Smooth muscle cell of the brain vasculature (primary cell): ENCODE measurements around the gene KICS2.
"Not testable (repeated sequence)": the region's sequence is repeated elsewhere in the genome, so short reads cannot be mapped to it uniquely, and the experiment has no call there.

Source experiments
- DNase-seq: peaks from one replicate; pipeline ENCODE4 v3.0.0-alpha.2; 2012; ENCODE audit warnings: low read depth, low spot score

KICS2 gene

GRCh38 chr12:64216239-64216638 lies 5.9 kb downstream of the KICS2 start:
- DNase-seq = no peak

DNA sequence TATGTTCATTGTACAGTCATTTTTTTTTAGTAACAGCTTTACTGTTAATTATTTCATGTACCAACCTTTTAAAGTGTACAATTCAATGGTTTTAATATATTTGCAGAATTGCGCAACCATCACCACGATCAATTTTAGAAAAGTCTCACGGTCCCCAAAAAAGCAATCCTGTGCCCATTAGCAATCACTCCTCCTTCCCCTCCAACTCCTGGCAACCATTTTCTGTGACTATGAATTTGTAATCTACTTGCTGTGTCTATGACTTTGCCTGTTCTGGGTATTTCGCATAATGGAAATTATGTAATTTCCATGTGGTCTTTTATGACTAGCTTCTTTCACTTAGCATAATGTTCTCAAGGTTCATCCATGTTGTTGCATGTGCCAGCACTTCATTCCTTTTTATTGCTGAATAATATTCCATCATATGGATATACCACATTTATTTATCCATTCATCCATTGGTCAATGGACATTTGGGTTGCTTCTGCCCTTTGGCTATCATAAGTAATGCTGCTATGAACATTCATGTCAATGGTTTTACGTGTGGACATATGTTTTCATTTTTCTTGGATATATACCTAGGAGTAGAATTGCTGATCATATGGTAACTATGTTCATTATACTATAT lies 9.9 kb downstream of the KICS2 start:
- no peak for DNase-seq

GRCh38 chr12:64207453-64207852 lies 14.6 kb downstream of the KICS2 start:
- DNase-seq = no peak

DNA sequence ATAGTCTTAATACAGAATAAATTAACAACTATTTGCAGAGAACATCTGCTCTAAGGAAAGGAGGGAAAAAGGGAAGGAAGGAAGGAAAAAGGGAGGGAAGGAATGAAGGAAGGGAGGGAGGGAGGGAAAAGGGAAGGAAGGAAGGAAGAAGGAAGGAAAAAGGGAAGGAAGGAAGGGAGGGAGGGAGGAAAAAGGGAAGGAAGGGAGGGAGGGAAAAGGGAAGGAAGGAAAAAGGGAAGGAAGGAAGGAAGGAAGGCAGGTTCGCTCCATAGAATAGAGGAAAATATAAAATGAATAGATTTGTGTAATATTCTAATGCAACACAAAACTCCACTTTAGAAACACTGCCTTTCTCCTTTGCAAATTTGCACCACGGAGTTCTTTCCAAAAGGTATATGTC lies 16.6 kb downstream of the KICS2 start:
- no peak for DNase-seq

GRCh38 chr12:64203775-64204174 lies 18.3 kb downstream of the KICS2 start:
- no peak for DNase-seq

DNA sequence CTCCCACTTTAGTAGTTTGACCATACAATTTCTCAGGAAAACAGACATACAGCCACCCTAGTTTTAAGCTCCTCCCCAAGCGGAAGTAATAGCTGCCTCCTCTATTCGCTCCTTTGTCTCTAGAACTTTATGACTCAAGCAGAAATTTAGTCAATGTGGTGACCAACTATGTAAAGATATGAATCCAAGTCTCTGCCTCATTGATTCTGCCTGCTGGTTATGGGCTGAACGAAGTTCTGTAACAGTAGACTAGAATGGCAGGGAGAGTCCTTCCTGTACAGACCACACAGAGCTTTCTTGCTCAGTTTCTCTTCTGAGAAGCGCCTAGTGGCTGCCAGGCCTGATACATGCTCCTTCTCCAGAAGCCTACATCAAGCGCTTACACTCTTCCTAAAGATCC lies 19.1 kb downstream of the KICS2 start:
- no peak for DNase-seq

DNA sequence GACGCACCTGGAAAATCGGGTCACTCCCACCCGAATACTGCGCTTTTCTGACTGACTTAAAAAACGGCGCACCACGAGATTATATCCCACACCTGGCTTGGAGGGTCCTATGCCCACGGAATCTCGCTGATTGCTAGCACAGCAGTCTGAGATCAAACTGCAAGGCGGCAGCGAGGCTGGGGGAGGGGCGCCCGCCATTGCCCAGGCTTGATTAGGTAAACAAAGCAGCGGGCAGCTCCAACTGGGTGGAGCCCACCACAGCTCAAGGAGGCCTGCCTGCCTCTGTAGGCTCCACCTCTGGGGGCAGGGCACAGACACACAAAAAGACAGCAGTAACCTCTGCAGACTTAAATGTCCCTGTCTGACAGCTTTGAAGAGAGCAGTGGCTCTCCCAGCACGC lies 26.3 kb downstream of the KICS2 start:
- not testable (repeated sequence) for DNase-seq

DNA sequence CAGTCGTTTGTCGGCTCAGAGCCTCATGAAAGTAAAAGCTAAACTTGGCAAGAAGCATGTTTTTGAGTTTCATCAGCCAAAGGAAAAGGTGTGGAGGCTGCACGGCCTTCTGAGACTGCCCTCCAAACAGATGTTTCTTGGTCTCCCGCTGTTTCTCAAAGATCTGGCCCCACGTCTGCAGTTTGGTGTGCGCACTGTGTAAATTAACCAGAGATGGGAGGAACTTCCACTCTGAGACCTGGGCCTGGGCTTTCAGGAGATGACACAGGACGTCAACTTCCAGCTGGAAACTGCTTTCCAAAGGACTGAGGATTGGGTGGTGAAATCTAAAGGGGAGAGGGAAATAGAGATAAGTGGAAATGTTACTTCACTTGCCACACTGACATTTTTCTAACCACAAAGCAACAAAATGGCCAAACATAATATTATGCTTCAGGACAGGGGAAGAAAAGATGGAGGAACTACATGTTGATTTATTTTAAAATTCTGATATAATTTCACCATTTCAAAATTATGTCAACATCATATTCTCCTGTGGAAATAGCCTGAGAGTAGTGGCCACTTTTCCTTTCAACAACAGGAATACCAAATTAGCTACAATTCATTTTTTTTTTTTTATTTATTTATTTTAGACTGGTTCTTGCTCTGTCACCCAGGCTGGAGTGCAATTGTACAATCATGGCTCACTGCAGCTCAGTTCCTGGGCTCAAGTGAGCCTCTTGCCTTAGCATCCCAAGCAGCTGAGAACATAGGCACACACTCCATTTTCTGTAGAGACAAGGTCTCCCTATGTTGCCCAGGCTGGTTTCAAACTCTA lies 27.6 kb downstream of the KICS2 start:
- no peak for DNase-seq

DNA sequence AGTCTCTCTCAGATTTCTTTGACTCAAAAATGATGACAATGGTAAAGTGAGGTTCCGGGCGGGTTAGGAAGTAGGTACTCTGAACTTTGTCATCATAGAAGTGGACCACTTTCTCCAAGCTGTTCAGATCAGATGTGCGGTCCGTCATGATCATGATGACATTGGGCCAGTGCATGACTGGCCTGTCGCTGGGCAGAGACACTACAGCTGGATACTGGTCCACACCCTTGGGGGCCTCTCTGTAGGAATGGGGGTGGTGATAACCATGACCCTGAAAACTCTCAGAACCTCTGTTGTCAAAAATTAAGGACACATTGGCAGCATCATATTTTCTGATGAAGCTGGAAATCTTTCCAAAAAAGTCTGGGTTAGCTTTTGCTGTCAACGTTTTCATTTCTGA lies 28.2 kb downstream of the KICS2 start:
- DNase-seq = no peak

- no peak for DNase-seq
Measured at GRCh38 chr12:64192644-64193444, 29.3 kb downstream of the KICS2 start.

DNA sequence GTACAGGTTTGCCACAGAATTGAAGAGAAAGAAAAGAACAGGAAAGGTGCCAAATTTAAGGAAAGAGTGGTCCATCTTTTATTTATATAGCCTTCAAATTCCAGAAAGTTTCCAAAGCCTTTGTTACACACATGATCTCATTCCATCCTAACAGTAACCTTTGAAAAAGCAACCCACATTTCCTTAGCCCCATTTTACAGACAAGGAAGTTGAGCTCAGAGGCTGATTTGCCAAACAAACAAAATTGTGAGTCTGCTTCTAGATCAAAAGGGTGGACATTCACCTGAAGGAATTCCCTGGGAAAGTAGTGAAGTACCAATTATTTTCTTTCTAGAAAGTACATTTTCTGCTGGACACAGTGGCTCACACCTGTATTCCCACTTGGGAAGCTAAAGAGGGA lies 32.0 kb downstream of the KICS2 start:
- no peak for DNase-seq

DNA sequence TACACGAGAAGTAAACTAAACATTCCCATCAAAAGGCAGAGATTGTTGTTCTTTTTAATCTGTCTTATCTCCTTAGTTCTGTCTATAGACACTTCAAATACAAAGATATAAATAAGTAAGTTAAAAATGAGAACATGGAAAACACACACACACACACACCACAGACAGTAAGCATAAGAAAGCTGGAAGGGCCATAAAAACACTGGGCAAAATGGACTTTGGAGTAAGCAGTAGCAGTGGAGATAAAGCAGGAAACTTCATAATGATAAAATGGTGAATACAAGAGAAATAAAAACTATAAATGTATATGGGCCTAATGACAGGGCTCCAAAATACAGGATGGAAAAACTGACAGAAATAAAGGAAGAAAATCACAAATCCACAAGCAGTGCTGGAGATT lies 32.6 kb downstream of the KICS2 start:
- DNase-seq = no peak

DNA sequence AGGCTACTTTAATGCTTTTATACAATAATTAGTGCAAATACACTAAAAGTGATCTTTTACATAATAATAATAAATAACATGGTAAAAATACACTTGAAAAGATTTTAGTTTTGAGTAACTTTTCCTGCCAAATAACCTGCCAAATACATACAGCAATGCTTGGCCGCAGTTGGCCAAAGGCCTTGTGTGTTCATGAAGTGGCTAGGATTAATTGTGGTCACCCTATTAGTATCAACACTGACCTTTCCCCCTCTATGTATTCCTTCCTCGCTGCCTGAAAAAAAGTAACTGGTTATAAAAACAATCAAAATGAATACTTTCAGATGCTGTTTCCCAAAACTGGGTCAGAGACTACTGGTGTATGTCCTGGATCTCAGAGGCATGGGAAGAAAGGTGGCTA lies 34.3 kb downstream of the KICS2 start:
- DNase-seq = no peak

GRCh38 chr12:64187370-64187769 lies 34.7 kb downstream of the KICS2 start:
- DNase-seq = no peak

DNA sequence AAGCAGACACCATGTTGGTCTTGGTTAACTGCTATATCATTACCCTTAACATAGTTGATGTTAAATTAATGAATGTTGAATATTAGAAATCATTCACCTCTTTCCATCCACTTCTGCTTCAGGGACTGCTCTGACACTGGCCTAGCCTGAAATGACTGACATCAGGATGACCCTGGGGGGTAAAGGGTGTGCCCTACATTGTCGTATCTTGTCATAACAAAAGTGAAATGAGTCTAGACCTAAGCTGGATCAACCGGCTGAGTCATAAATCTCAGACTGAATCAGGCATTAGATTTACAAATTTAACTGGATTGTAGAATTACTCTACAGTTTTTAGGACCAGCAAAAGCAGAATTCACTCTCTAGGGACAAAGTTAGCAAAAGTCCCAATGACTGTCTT lies 35.3 kb downstream of the KICS2 start:
- DNase-seq = no peak

DNA sequence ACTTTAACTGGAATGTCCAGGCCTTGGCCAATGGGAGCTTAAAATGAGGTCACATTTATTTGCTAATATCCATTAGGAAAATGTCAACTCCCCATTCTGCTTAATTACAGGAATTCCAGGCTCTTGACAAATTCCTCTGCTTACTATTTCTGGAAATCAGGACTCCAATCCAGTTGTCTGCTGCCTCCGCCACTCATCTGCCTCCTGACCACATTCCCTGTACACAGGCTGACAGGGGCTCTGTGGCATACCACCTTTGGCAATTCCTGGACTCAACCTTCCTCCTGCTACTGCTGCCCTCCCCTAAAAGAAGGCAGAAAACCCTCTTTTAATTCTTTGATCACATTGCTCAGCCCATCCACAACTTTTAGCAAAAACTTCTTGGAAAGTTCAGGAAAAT lies 37.9 kb downstream of the KICS2 start:
- DNase-seq = no peak

- DNase-seq = peak; percentile 56
Measured at GRCh38 chr12:64181430-64182291, 40.4 kb downstream of the KICS2 start.

DNA sequence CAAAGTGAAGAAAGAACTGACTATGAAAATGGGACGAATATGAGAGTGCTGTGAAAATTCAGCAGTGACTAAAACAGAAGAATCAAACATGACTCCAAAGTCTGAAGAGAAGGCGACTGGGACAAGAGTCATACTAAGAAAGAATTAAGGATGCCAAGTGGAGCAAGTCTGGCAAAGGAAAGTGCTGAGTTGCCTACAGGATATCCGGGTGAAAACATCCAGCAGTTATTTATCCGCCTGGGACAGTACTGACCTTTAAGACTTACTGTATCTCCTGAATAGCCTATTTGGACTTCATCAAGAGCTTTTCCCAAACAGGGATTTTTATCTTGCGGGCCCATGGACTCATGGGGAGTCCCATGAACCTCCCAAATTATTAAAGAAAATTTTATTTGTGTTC lies 41.1 kb downstream of the KICS2 start:
- DNase-seq = no peak

DNA sequence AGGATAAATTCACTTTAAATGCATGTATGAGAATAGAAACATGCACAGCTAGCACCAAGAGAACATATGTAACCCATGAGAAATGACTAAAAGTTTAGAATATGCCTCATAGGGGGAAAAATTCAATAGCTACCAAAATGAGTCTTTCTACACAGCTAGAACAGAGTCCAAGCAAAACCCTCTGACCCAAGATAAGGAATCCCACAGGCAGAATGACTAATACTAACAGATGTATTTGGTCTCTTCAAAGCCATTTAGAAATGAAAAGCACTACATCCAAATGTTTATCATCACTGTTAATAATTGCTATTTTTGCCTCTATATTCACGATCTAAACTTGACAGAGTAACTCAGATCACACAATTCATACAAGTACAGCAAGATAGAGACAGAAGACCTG lies 44.0 kb downstream of the KICS2 start:
- DNase-seq = no peak

DNA sequence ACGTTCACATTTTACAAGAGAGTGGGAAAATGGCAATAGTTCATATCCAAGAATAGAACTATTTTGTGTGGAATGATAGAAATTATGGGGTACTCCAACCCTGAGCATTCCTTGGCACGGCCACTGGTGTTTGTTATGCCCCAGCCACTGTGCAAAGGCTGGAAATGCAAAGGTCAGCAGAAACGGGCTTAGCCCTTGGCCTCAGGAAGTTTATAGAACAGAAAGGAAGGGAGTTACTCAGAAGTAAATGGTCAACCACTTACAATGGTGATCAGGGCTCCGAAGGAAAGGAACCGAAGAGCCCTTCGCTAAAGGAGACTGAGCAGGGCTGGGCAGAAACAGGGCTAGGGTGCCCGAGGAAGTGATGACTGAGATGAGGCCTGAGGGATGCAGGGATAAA lies 45.1 kb downstream of the KICS2 start:
- DNase-seq = no peak

GRCh38 chr12:64175254-64175945 lies 46.7 kb downstream of the KICS2 start:
- DNase-seq = no peak
